Mucosa of gallbladder (tissue), 1 donor: ENCODE results near the gene TRPC4AP. TPM values are rescaled to one million over a fixed set of nuclear protein-coding genes. Genes with fewer than 3 reads are reported as not detected.

Experiments
- DNase-seq: peaks from one replicate; pipeline ENCODE4 v3.0.0-alpha.2; 2020; ENCODE audit warnings: low spot score
- total RNA-seq: library from RNA; stranded (reverse); gene quantifications from one replicate; pipeline ENCODE4 v1.2.1, GENCODE V29; 2021
- donor health status: DM: no; HTN: no; CAD: no.

TRPC4AP gene
- total RNA-seq, 1 donor from 2014 or later = 60.5 TPM

GRCh38 chr20:35001596-35002362, 90.8 kb downstream of the TRPC4AP start:
- DNase-seq = no peak

- no peak for DNase-seq
Observed at GRCh38 chr20:35000922-35001595, 91.5 kb downstream of the TRPC4AP start.

GRCh38 chr20:35000311-35000921, 92.2 kb downstream of the TRPC4AP start:
- DNase-seq = no peak

GRCh38 chr20:34999782-35000181, 92.8 kb downstream of the TRPC4AP start:
- DNase-seq = no peak

GRCh38 chr20:34999021-34999451, 93.6 kb downstream of the TRPC4AP start:
- DNase-seq = no peak

GRCh38 chr20:34998331-34998950, 94.2 kb downstream of the TRPC4AP start:
- no peak for DNase-seq

- DNase-seq = no peak
Observed at GRCh38 chr20:34997774-34998173, 94.8 kb downstream of the TRPC4AP start.

- peak; percentile 43 for DNase-seq
Observed at GRCh38 chr20:34997131-34997561, 95.5 kb downstream of the TRPC4AP start.

GRCh38 chr20:34996243-34997028, 96.2 kb downstream of the TRPC4AP start:
- DNase-seq = no peak

GRCh38 chr20:34995696-34996095, 96.9 kb downstream of the TRPC4AP start:
- no peak for DNase-seq

- no peak for DNase-seq
Observed at GRCh38 chr20:34995192-34995591, 97.4 kb downstream of the TRPC4AP start.

GRCh38 chr20:34994509-34995131, 98.0 kb downstream of the TRPC4AP start:
- no peak for DNase-seq

GRCh38 chr20:34993941-34994508, 98.6 kb downstream of the TRPC4AP start:
- DNase-seq = no peak

GRCh38 chr20:34992751-34993417, 99.7 kb downstream of the TRPC4AP start:
- no peak for DNase-seq

- DNase-seq = no peak
Observed at GRCh38 chr20:34990661-34991214, 101.9 kb downstream of the TRPC4AP start.

GRCh38 chr20:34990231-34990630, 102.4 kb downstream of the TRPC4AP start:
- no peak for DNase-seq

- no peak for DNase-seq
Observed at GRCh38 chr20:34989670-34990069, 102.9 kb downstream of the TRPC4AP start.

GRCh38 chr20:34989118-34989517, 103.5 kb downstream of the TRPC4AP start:
- no peak for DNase-seq

GRCh38 chr20:34988191-34988540, 104.4 kb downstream of the TRPC4AP start:
- no peak for DNase-seq
